Epidermal melanocyte (primary cell): Measurements from ENCODE around the gene TMEM121B.

Experiments
- DNase-seq: peaks from one replicate; pipeline ENCODE4 v3.0.0; 2011; ENCODE audit warnings: low spot score; ENCODE audit not compliant: insufficient read length

Gene TMEM121B

GRCh38 chr22:17138513-17138912 lies 17.4 kb upstream of the TMEM121B start:
- DNase-seq: peak; percentile 1

GRCh38 chr22:17137861-17138425 lies 16.8 kb upstream of the TMEM121B start:
- DNase-seq: peak; percentile 4

GRCh38 chr22:17137170-17137569 lies 16.0 kb upstream of the TMEM121B start:
- no peak for DNase-seq

- DNase-seq: peak; percentile 11
These were observed 14.1 kb upstream of the TMEM121B start for GRCh38 chr22:17135153-17135760.

- no peak for DNase-seq
These were observed 12.0 kb upstream of the TMEM121B start for GRCh38 chr22:17133137-17133536.

GRCh38 chr22:17132112-17132511 lies 11.0 kb upstream of the TMEM121B start:
- no peak for DNase-seq

- no peak for DNase-seq
These were observed 10.5 kb upstream of the TMEM121B start for GRCh38 chr22:17131686-17132085.

GRCh38 chr22:17130199-17130598 lies 9.0 kb upstream of the TMEM121B start:
- no peak for DNase-seq

GRCh38 chr22:17120711-17121232 lies 388 bp downstream of the TMEM121B start:
- DNase-seq: no peak

- DNase-seq: no peak
These were observed 879 bp downstream of the TMEM121B start for GRCh38 chr22:17120281-17120680.

- no peak for DNase-seq
These were observed 1.5 kb downstream of the TMEM121B start for GRCh38 chr22:17119481-17120202.

- DNase-seq: no peak
These were observed 2.8 kb downstream of the TMEM121B start for GRCh38 chr22:17118342-17118741.

- no peak for DNase-seq
These were observed 3.3 kb downstream of the TMEM121B start for GRCh38 chr22:17117890-17118289.

GRCh38 chr22:17117400-17117799 lies 3.8 kb downstream of the TMEM121B start:
- DNase-seq: no peak

- no peak for DNase-seq
These were observed 4.4 kb downstream of the TMEM121B start for GRCh38 chr22:17116572-17117330.

GRCh38 chr22:17115945-17116565 lies 5.1 kb downstream of the TMEM121B start:
- DNase-seq: no peak

- no peak for DNase-seq
These were observed 5.9 kb downstream of the TMEM121B start for GRCh38 chr22:17115236-17115635.

- no peak for DNase-seq
These were observed 6.3 kb downstream of the TMEM121B start for GRCh38 chr22:17114898-17115235.

GRCh38 chr22:17114173-17114897 lies 6.8 kb downstream of the TMEM121B start:
- DNase-seq: no peak

- DNase-seq: no peak
These were observed 7.6 kb downstream of the TMEM121B start for GRCh38 chr22:17113600-17113999.
